B cell (primary cell): ENCODE data around the gene SPSB1. TPM values are rescaled to one million over a fixed set of nuclear protein-coding genes. Genes with fewer than 3 reads are reported as not detected.

Source experiments
- ATAC-seq: fragments of 200-7000 bp; cut with Tn5 transposase; one replicate; pipeline ENCODE4 v1.10.0; 2021; ENCODE audit warnings: low read depth, mild to moderate bottlenecking, moderate number of reproducible peaks, moderate library complexity
- CTCF ChIA-PET: fragments of 350-600 bp; sonication (Branson Sonifier 250); formaldehyde crosslinking; loops from one replicate; lab custom pipeline; 2021; ENCODE audit warnings: antibody characterized with exemption, inconsistent platforms; lab: Charles Lee
- POLR2A ChIA-PET: fragments of 350-600 bp; sonication (Branson Sonifier 250); formaldehyde crosslinking; loops from one replicate; lab custom pipeline; 2021; ENCODE audit warnings: antibody characterized with exemption; lab: Charles Lee
- DNase-seq: peaks from one replicate; pipeline ENCODE4 v3.0.0; 2013
- H2AFZ ChIP-seq: 2 replicates; pipeline ENCODE4 v1.6.1; 2012; ENCODE audit warnings: mild to moderate bottlenecking, low read depth, low read length; ENCODE audit not compliant: insufficient read depth, poor library complexity, severe bottlenecking
- H3K27ac ChIP-seq, 2 donors: 1 replicate in 1 of 2; 2 replicates in 1 of 2; pipeline ENCODE4 v1.5.1; 2012 to 2013; ENCODE audit warnings: low read length in 2 of 2, mild to moderate bottlenecking in 2 of 2, moderate library complexity in 1 of 2
- H3K27me3 ChIP-seq, 4 experiments: fragments of 200-600 bp in 1 of 4; sonication (generic) in 1 of 4; replicated peaks in 1 of 4; 1 replicate in 2 of 4; 2 replicates in 2 of 4; pipeline versions ENCODE4 v1.6.1 to v1.7.0; 2013 to 2016; ENCODE audit warnings: low read length in 3 of 4, mild to moderate bottlenecking in 2 of 4, mixed read lengths in 1 of 4, moderate library complexity in 1 of 4; ENCODE audit not compliant: insufficient read depth in 4 of 4, control insufficient read depth in 3 of 4; ENCODE audit errors: control extremely low read depth in 1 of 4
- H3K36me3 ChIP-seq, 2 experiments: replicated peaks in 1 of 2; 1 replicate in 1 of 2; 2 replicates in 1 of 2; pipeline versions ENCODE4 v1.6.1 to v1.7.1; 2013; ENCODE audit warnings: low read length in 1 of 2; ENCODE audit not compliant: insufficient read depth in 2 of 2, control insufficient read depth in 1 of 2; ENCODE audit errors: control extremely low read depth in 1 of 2, extremely low read depth in 1 of 2
- H3K4me1 ChIP-seq, 2 donors: fragments of 200-600 bp in 1 of 2; sonication (generic) in 1 of 2; 1 replicate in 1 of 2; 2 replicates in 1 of 2; pipeline versions ENCODE4 v1.5.1 to v1.6.1; 2013 to 2017; ENCODE audit warnings: low read length in 2 of 2; ENCODE audit not compliant: control insufficient read depth in 2 of 2, insufficient read depth in 2 of 2
- H3K4me2 ChIP-seq: replicated peaks from 2 replicates; pipeline ENCODE3; 2012; ENCODE audit warnings: mild to moderate bottlenecking, low read depth, low read length; ENCODE audit not compliant: poor library complexity, severe bottlenecking
- H3K4me3 ChIP-seq, 5 experiments: fragments of 200-600 bp in 1 of 5; sonication (generic) in 1 of 5; 1 replicate in 3 of 5; 2 replicates in 2 of 5; pipeline versions ENCODE4 v1.5.1 to v1.7.0; 2011 to 2016; ENCODE audit warnings: low read length in 4 of 5, mild to moderate bottlenecking in 4 of 5, low read depth in 2 of 5, control low read depth in 1 of 5, moderate library complexity in 1 of 5; ENCODE audit not compliant: insufficient read depth in 1 of 5; ENCODE audit errors: control extremely low read depth in 1 of 5, extremely low read depth in 1 of 5
- H3K79me2 ChIP-seq: fragments of 200-600 bp; sonication (generic); one replicate; pipeline ENCODE4 v1.6.0; 2016; ENCODE audit warnings: low read length; ENCODE audit not compliant: control insufficient read depth, insufficient read depth
- H3K9ac ChIP-seq: fragments of 200-600 bp; sonication (generic); 2 replicates; pipeline ENCODE4 v1.6.1; 2017; ENCODE audit warnings: mild to moderate bottlenecking, low read length, moderate library complexity
- H3K9me3 ChIP-seq, 3 donors: one replicate each; pipeline versions ENCODE4 v1.6.1 to v1.7.1; 2013; ENCODE audit warnings: low read length in 2 of 3; ENCODE audit not compliant: control insufficient read depth in 2 of 3, insufficient read depth in 1 of 3; ENCODE audit errors: control extremely low read depth in 1 of 3
- H4K20me1 ChIP-seq: 2 replicates; pipeline ENCODE4 v1.6.0; 2012; ENCODE audit warnings: mild to moderate bottlenecking, low read length; ENCODE audit not compliant: insufficient read depth, control insufficient read depth, poor library complexity, severe bottlenecking
- H3K27ac Mint-ChIP-seq: one replicate; pipeline ENCODE4 v1.8.0; 2021; ENCODE audit warnings: mixed read lengths
- H3K27me3 Mint-ChIP-seq: one replicate; pipeline ENCODE4 v1.8.0; 2021; ENCODE audit warnings: mixed read lengths
- H3K4me1 Mint-ChIP-seq: one replicate; pipeline ENCODE4 v1.8.0; 2021; ENCODE audit warnings: mixed read lengths
- H3K4me3 Mint-ChIP-seq: one replicate; pipeline ENCODE4 v1.8.0; 2021; ENCODE audit warnings: mixed read lengths
- H3K9me3 Mint-ChIP-seq: one replicate; pipeline ENCODE4 v1.8.0; 2022; ENCODE audit warnings: mixed read lengths; ENCODE audit not compliant: insufficient read depth
- EZH2 ChIP-seq: IDR thresholded peaks from 2 replicates; pipeline ENCODE4 v1.6.1; 2012; ENCODE audit warnings: borderline replicate concordance, low read depth, mild to moderate bottlenecking, moderate library complexity, low read length; ENCODE audit not compliant: insufficient read depth, poor library complexity, severe bottlenecking
- whole genome bisulfite sequencing: methylation state at CpG from one replicate; pipeline ENCODE4 v1.1.5; 2013; ENCODE audit warnings: missing lambda C conversion rate; ENCODE audit not compliant: insufficient coverage; 5-methylcytosine and 5-hydroxymethylcytosine counted together
- intact Hi-C: fragments of 100-400 bp; cut with micrococcal nuclease; formaldehyde crosslinking; loops from one replicate; pipeline ENCODE4 v1.10.0; 2022
- polyA plus RNA-seq: library from polyadenylated mRNA; depleted of rRNA; stranded (reverse); fragments of >200 nt; gene quantifications from 2 replicates; pipeline ENCODE4 v1.2.3, GENCODE V29; 2012
- total RNA-seq, 2 donors: library from RNA; stranded (reverse); fragments of 120-200 nt in 1 of 2; gene quantifications; 1 replicate in 1 of 2; 2 replicates in 1 of 2; pipeline versions ENCODE4 v1.2.3 to v1.2.4, GENCODE V29; 2013 to 2022
- TF ChIP-seq, protein P1 (sequence below): fragments of 200-600 bp; IDR thresholded peaks from one replicate; pipeline ENCODE4 v1.8.0; 2022; ENCODE audit warnings: antibody characterized with exemption, mild to moderate bottlenecking

The SPSB1 gene
- total and polyA plus RNA-seq, 2 donors (not counting 1 experiment from before 2014, with no cell fraction given) = 1.7 to 9.4 TPM

DNA sequence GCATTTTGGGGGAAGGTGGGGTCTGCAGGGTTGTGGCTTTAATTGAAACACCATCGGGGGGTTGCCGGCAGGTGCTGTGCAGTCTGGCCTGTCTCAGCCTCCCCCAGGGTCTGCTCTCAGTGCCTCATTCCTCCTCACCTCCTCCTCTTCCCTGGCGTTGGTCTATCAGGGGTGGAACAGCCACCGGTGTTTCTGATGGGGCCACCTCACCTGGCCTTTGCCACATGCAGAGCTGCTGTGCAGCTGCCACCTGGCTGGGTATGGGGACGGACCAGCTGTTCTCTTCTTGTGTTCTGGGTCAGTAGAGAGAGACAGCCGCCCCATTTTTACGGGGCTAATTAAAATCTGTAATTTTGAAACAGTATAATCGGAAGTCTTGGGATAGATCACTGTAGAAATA, 53.9 kb downstream of the SPSB1 start:
- DNase-seq = no peak
- Mint-ChIP-seq H3K27ac (no peak overlapping the region), H3K4me3 (no peak overlapping the region), H3K9me3 (no peaks in the 10 kb centered on the region), H3K4me1 (peaks cover 12% of the 10 kb centered on the region), H3K27me3 (no peaks in the 10 kb centered on the region)
- Histone ChIP-seq H3K9me3 (peaks cover 0 to 18% (median 0%) of the 10 kb centered on the region in 3 donors), H3K4me2 (no peak overlapping the region), H3K4me3 (no peak overlapping the region), H3K27me3 (no peaks in the 10 kb centered on the region), H4K20me1 (no peaks in the 10 kb centered on the region), H2AFZ (no peak overlapping the region), H3K36me3 (peaks cover 0 to 2% of the 10 kb centered on the region in 2 experiments), H3K27ac (no peak overlapping the region), H3K79me2 (peaks cover 42% of the 10 kb centered on the region), H3K9ac (no peak overlapping the region), H3K4me1 (no peaks in the 10 kb centered on the region)
- ChIA-PET CTCF (no interaction called here), POLR2A (interaction anchor here (0.6 kb wide), 1 partner anchor 208 kb away, joined by 9 read pairs; no protein-coding TSS in a partner anchor)
- no peak for TF ChIP-seq EZH2
- TF ChIP-seq, protein P1, sequence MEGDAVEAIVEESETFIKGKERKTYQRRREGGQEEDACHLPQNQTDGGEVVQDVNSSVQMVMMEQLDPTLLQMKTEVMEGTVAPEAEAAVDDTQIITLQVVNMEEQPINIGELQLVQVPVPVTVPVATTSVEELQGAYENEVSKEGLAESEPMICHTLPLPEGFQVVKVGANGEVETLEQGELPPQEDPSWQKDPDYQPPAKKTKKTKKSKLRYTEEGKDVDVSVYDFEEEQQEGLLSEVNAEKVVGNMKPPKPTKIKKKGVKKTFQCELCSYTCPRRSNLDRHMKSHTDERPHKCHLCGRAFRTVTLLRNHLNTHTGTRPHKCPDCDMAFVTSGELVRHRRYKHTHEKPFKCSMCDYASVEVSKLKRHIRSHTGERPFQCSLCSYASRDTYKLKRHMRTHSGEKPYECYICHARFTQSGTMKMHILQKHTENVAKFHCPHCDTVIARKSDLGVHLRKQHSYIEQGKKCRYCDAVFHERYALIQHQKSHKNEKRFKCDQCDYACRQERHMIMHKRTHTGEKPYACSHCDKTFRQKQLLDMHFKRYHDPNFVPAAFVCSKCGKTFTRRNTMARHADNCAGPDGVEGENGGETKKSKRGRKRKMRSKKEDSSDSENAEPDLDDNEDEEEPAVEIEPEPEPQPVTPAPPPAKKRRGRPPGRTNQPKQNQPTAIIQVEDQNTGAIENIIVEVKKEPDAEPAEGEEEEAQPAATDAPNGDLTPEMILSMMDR = no peak
- no peak for ATAC-seq
- intact Hi-C loops = no loop called here
- 79% methylated on average over 3 of the region's 8 CpGs for WGBS

DNA sequence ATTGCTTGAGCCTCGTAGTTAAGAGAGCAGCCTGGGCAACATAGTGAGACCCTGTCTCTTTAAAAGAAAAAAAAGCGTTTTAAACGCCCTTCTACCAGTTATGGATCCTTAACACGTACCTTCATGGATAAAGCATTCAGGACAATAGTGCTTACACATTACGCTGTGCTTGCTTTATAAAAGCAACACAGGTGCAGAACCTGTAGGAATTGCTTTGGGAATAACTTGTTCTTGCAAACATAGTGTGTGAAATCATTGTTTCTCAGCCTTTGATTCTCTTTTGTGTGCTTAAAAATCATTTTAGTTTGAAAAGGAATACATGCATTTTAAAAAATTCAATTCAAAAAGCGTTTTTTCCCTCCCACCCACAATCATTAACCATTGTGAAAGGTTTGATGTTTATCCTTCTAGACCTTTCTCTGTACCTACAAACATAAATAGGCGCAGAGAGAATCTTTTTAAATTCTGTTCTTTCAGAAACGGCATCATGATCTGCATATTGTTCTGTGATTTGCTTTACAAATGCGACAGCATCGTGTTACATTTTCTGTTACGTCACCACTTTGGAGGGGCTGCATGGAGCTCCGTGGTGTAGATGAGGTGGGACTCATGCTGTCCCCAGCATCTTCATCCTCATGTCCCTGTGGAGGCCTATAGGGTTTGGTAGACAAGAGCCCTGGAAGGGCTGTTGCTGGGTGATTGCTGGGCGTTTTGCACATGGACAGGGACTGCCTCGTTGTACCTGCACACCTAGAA, 54.6 kb downstream of the SPSB1 start:
- no peak for ATAC-seq
- H3K36me3 ChIP-seq = peaks cover 0 to 2% of the 10 kb centered on the region in 2 experiments
- TF ChIP-seq, protein P1 = no peak
- TF ChIP-seq EZH2 = no peak
- DNase-seq = no peak
- no peak overlapping the region for H3K9ac ChIP-seq
- H3K4me3 Mint-ChIP-seq = no peak overlapping the region
- H3K27ac ChIP-seq = no peak overlapping the region
- POLR2A ChIA-PET = interaction anchor here (0.6 kb wide), 1 partner anchor 207 kb away, joined by 9 read pairs; no protein-coding TSS in a partner anchor
- H2AFZ ChIP-seq = no peak overlapping the region
- no peak overlapping the region for H3K4me3 ChIP-seq
- no peaks in the 10 kb centered on the region for H3K27me3 Mint-ChIP-seq
- H3K27ac Mint-ChIP-seq = no peak overlapping the region
- H4K20me1 ChIP-seq = no peaks in the 10 kb centered on the region
- H3K4me1 Mint-ChIP-seq = peaks cover 12% of the 10 kb centered on the region
- no peak overlapping the region for H3K4me2 ChIP-seq
- intact Hi-C loops = no loop called here
- H3K4me1 ChIP-seq = no peaks in the 10 kb centered on the region
- WGBS = 88% methylated on average over 9 of the region's 14 CpGs
- H3K27me3 ChIP-seq = no peaks in the 10 kb centered on the region
- CTCF ChIA-PET = no interaction called here
- H3K9me3 Mint-ChIP-seq = no peaks in the 10 kb centered on the region
- peaks cover 0 to 15% (median 0%) of the 10 kb centered on the region in 3 donors for H3K9me3 ChIP-seq
- H3K79me2 ChIP-seq = peaks cover 42% of the 10 kb centered on the region
